Measurements from ENCODE around the gene FRAS1. TPM values are rescaled to one million over a fixed set of nuclear protein-coding genes. Genes with fewer than 3 reads are reported as not detected.

The FRAS1 gene
- total and polyA plus RNA-seq, 2 donors (not counting 3 experiments of a cell fraction or from before 2014, with no cell fraction given) = 1.4 to 3.6 TPM

DNA sequence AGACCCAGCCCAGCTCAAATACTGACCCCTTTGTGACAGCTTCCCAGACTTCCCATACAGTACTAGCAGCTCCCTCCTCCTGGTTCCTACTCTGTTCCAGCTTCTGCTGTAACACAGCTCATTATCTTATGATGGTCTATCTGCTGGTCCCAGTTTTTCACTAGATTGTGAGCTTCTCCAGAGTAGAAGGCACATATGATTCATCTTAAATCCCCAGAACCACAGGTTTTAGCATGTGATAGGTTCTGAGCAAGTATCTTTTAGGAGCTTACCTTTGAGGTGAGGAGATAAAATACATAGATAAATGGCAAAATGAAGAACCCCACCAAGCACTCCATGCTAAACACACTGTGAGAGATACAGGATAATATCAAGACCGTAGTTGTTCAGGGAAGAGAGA is 466.9 kb downstream of the FRAS1 start:
- Histone ChIP-seq H4K20me1 (replicated peaks; ENCODE audit: control insufficient read depth, extremely low read depth, insufficient read depth, low read length) (no peaks in the 10 kb centered on the region), H3K79me2 (ENCODE audit: control insufficient read depth, insufficient read depth, low read length) (no peaks in the 10 kb centered on the region), H3K4me1 (ENCODE audit: control insufficient read depth, extremely low read depth, insufficient read depth, low read length) (peaks cover 6% of the 10 kb centered on the region), H3K36me3 (ENCODE audit: control insufficient read depth in 2 of 2, extremely low read depth in 1 of 2, insufficient read depth in 2 of 2, low read length in 2 of 2) (no peaks in the 10 kb centered on the region), H3K9me1 (replicated peaks; ENCODE audit: control insufficient read depth, extremely low read depth, insufficient read depth, low read length) (no peaks in the 10 kb centered on the region), H3K9me3 (replicated peaks; ENCODE audit: control insufficient read depth, insufficient read depth, low read length) (no peaks in the 10 kb centered on the region), H2AFZ (ENCODE audit: low read depth, low read length) (no peak overlapping the region), H3K27me3 (ENCODE audit: control insufficient read depth in 2 of 2, insufficient read depth in 2 of 2, low read length in 2 of 2) (no peaks in the 10 kb centered on the region), H3K4me2 (ENCODE audit: insufficient read depth, low read length) (no peak overlapping the region), H3K4me3 (replicated peaks in 1 of 3; ENCODE audit: insufficient read depth in 1 of 3, low read depth in 1 of 3, low read length in 3 of 3) (no peak overlapping the region), H3K9ac (replicated peaks; ENCODE audit: extremely low read depth, insufficient read depth, low read length) (no peak overlapping the region), H3K27ac (ENCODE audit: insufficient read depth, low read depth, low read length) (no peak overlapping the region)
- ChIA-PET CTCF (interaction anchor here (0.6 to 1.1 kb wide), 2 partner anchors 282 to 340 kb away, joined by 3 read pairs; no protein-coding TSS in a partner anchor), POLR2A (no interaction called here)
- no peak for DNase-seq (ENCODE audit: low read depth, low spot score)
- dilution Hi-C loops (cut with MboI; ENCODE audit: extremely low pct_ligation_motif_present, low sequenced_read_pairs) = no loop called here
- BruUV-seq (replicated peaks) = no TSS peak
- no peak for TF ChIP-seq MYC (IDR thresholded peaks at IDR 0.05; ENCODE audit: low read depth, low read length)
- TF ChIP-seq JUN (IDR thresholded peaks at IDR 0.05; ENCODE audit: borderline replicate concordance, insufficient read depth, insufficient read length, low read depth) = no peak
- TF ChIP-seq, protein P1, sequence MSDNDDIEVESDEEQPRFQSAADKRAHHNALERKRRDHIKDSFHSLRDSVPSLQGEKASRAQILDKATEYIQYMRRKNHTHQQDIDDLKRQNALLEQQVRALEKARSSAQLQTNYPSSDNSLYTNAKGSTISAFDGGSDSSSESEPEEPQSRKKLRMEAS (IDR thresholded peaks at IDR 0.05; ENCODE audit: insufficient read depth, insufficient read length) = no peak
- intact Hi-C loops (cut with micrococcal nuclease) = no loop called here
- FAIRE-seq = no peak

DNA sequence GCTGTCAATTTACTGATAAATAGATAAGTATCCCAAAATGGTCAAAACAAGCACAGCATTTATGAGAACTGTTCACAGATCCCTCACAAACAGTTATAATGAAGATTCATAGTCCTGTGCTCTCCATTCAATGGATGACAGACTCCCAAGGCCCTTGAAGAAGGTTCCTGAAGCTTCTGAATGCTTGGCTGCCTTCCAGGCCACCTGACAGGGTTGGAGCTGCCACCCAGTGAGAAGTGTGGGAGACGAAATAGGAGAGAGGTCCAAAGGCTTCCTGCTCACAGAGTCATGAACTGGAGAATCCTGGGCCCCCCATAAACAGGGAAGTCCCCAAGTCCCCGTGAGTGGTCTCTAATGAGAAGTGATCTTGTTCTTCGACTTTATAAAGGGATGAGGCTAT is 468.4 kb downstream of the FRAS1 start:
- Histone ChIP-seq H3K4me2 (ENCODE audit: insufficient read depth, low read length) (no peak overlapping the region), H4K20me1 (replicated peaks; ENCODE audit: control insufficient read depth, extremely low read depth, insufficient read depth, low read length) (no peaks in the 10 kb centered on the region)
- CTCF ChIA-PET = no interaction called here

More for the DNA sequence above, 468.4 kb downstream of the FRAS1 start:
- no peaks in the 10 kb centered on the region for H3K9me1 ChIP-seq (replicated peaks; ENCODE audit: control insufficient read depth, extremely low read depth, insufficient read depth, low read length)
- DNase-seq (ENCODE audit: low read depth, low spot score) = no peak
- FAIRE-seq = no peak
- peaks cover 16% of the 10 kb centered on the region for H3K4me1 ChIP-seq (ENCODE audit: control insufficient read depth, extremely low read depth, insufficient read depth, low read length)
- H3K27ac ChIP-seq (ENCODE audit: insufficient read depth, low read depth, low read length) = no peak overlapping the region
- no peaks in the 10 kb centered on the region for H3K79me2 ChIP-seq (ENCODE audit: control insufficient read depth, insufficient read depth, low read length)
- no peaks in the 10 kb centered on the region for H3K36me3 ChIP-seq (ENCODE audit: control insufficient read depth in 2 of 2, extremely low read depth in 1 of 2, insufficient read depth in 2 of 2, low read length in 2 of 2)
- H2AFZ ChIP-seq (ENCODE audit: low read depth, low read length) = no peak overlapping the region
- no peaks in the 10 kb centered on the region for H3K27me3 ChIP-seq (ENCODE audit: control insufficient read depth in 2 of 2, insufficient read depth in 2 of 2, low read length in 2 of 2)
- no peak overlapping the region for H3K4me3 ChIP-seq (replicated peaks in 1 of 3; ENCODE audit: insufficient read depth in 1 of 3, low read depth in 1 of 3, low read length in 3 of 3)
- no peak overlapping the region for H3K9ac ChIP-seq (replicated peaks; ENCODE audit: extremely low read depth, insufficient read depth, low read length)
- no TSS peak for BruUV-seq (replicated peaks)
- dilution Hi-C loops (cut with MboI; ENCODE audit: extremely low pct_ligation_motif_present, low sequenced_read_pairs) = no loop called here
- no peaks in the 10 kb centered on the region for H3K9me3 ChIP-seq (replicated peaks; ENCODE audit: control insufficient read depth, insufficient read depth, low read length)
- POLR2A ChIA-PET = no interaction called here
- TF ChIP-seq POLR2AphosphoS5 (IDR thresholded peaks at IDR 0.05; ENCODE audit: insufficient read depth, low read depth, low read length) (no peak), EZH2 (IDR thresholded peaks at IDR 0.05; ENCODE audit: borderline replicate concordance, low read depth, low read length, severe bottlenecking) (no peak), JUN (IDR thresholded peaks at IDR 0.05; ENCODE audit: borderline replicate concordance, insufficient read depth, insufficient read length, low read depth) (no peak), GATA2 (IDR thresholded peaks at IDR 0.05; ENCODE audit: insufficient read depth, insufficient read length, low read depth, low read length) (no peak), MYC (IDR thresholded peaks at IDR 0.05; ENCODE audit: low read depth, low read length) (no peak), POLR2A (IDR thresholded peaks at IDR 0.05; ENCODE audit: low read depth, low read length) (no peak), FOS (IDR thresholded peaks at IDR 0.05; ENCODE audit: borderline replicate concordance, insufficient read depth, low read length) (no peak)
- TF ChIP-seq, protein P2, sequence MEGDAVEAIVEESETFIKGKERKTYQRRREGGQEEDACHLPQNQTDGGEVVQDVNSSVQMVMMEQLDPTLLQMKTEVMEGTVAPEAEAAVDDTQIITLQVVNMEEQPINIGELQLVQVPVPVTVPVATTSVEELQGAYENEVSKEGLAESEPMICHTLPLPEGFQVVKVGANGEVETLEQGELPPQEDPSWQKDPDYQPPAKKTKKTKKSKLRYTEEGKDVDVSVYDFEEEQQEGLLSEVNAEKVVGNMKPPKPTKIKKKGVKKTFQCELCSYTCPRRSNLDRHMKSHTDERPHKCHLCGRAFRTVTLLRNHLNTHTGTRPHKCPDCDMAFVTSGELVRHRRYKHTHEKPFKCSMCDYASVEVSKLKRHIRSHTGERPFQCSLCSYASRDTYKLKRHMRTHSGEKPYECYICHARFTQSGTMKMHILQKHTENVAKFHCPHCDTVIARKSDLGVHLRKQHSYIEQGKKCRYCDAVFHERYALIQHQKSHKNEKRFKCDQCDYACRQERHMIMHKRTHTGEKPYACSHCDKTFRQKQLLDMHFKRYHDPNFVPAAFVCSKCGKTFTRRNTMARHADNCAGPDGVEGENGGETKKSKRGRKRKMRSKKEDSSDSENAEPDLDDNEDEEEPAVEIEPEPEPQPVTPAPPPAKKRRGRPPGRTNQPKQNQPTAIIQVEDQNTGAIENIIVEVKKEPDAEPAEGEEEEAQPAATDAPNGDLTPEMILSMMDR (IDR thresholded peaks at IDR 0.05; ENCODE audit: extremely low read depth in 1 of 2, insufficient read depth in 1 of 2, low read depth in 1 of 2, low read length in 2 of 2) = no peak
- TF ChIP-seq, protein P1 (IDR thresholded peaks at IDR 0.05; ENCODE audit: insufficient read depth, insufficient read length) = no peak
- intact Hi-C loops (cut with micrococcal nuclease) = no loop called here

Data from endothelial cell of umbilical vein (primary cell).